Activated CD4-positive, alpha-beta T cell treated with anti-CD3 and anti-CD28 coated beads for 36 hours (primary cell): ENCODE results near the gene PDE8A. TPM values are rescaled to one million over a fixed set of nuclear protein-coding genes. Genes with fewer than 3 reads are reported as not detected.
A peak's percentile ranks its signal among the peaks of the same experiment; 100 is the strongest.
"Not testable (repeated sequence)": the region's sequence is repeated elsewhere in the genome, so short reads cannot be mapped to it uniquely, and the experiment has no call there.

Experiments used
- ATAC-seq: fragments of 200-7000 bp; cut with Tn5 transposase; one replicate; pipeline ENCODE4 v1.10.0; 2021; ENCODE audit warnings: mild to moderate bottlenecking, moderate library complexity
- CTCF ChIA-PET: fragments of 350-600 bp; sonication (Branson Sonifier 250); formaldehyde crosslinking; loops from one replicate; lab custom pipeline; 2021; ENCODE audit warnings: antibody characterized with exemption; lab: Charles Lee
- POLR2A ChIA-PET: fragments of 350-600 bp; sonication (Branson Sonifier 250); formaldehyde crosslinking; loops from one replicate; lab custom pipeline; 2021; ENCODE audit warnings: antibody characterized with exemption, inconsistent platforms; lab: Charles Lee
- DNase-seq: peaks from one replicate; pipeline ENCODE4 v3.0.0-alpha.2; 2020
- H3K27ac Mint-ChIP-seq: one replicate; pipeline ENCODE4 v1.8.0; 2021; ENCODE audit warnings: mixed read lengths
- H3K27me3 Mint-ChIP-seq: one replicate; pipeline ENCODE4 v1.8.0; 2021; ENCODE audit warnings: mixed read lengths
- H3K36me3 Mint-ChIP-seq: one replicate; pipeline ENCODE4 v1.8.0; 2021; ENCODE audit warnings: low read depth, mixed read lengths
- H3K4me1 Mint-ChIP-seq: one replicate; pipeline ENCODE4 v1.8.0; 2021; ENCODE audit warnings: mixed read lengths
- H3K4me3 Mint-ChIP-seq: one replicate; pipeline ENCODE4 v1.8.0; 2021; ENCODE audit warnings: mild to moderate bottlenecking, moderate library complexity, mixed read lengths
- H3K9me3 Mint-ChIP-seq: one replicate; pipeline ENCODE4 v1.8.0; 2021; ENCODE audit warnings: low read depth, mixed read lengths
- intact Hi-C, 2 experiments: fragments of 100-400 bp; cut with DNase I in 1 of 2; cut with micrococcal nuclease in 1 of 2; formaldehyde crosslinking; loops; one replicate each; pipeline versions ENCODE4 v1.14.2 to v1.15.1; 2022 to 2024; cut with DNase I, micrococcal nuclease
- total RNA-seq, 2 experiments: library from RNA; stranded (reverse); gene quantifications; one replicate each; pipeline ENCODE4 v1.2.3, GENCODE V29; 2021

PDE8A gene
- total RNA-seq, 2 experiments from 2014 or later = 21.3 to 28.7 TPM

DNA sequence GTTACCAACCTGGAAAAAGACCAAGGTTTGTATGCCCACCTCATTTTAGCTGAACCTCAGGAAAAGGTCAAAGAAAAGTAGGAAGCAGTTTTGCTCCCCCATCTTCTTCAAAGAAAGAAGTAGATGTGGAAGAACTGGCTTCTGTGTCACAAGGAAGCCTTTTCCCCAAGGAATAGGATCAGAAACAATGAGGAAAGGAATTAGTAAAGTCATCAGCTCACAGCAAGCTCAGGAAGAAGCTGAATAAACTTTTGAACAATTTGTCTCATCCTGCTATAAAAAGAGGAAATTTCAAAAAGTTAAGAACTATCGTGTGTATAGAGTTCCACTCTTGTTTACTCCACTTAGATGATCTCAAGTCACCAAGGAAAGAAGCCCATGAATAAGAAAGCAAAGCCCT is 174.2 kb downstream of the PDE8A start:
- Mint-ChIP-seq H3K4me3 (no peak overlapping the region), H3K27ac (no peak overlapping the region), H3K27me3 (no peaks in the 10 kb centered on the region), H3K36me3 (peaks cover 1% of the 10 kb centered on the region), H3K9me3 (peaks cover 4% of the 10 kb centered on the region), H3K4me1 (peaks cover 9% of the 10 kb centered on the region)
- CTCF ChIA-PET = no interaction called here
- POLR2A ChIA-PET = no interaction called here
- no peak for ATAC-seq
- intact Hi-C loops = no loop called here
- no peak for DNase-seq

DNA sequence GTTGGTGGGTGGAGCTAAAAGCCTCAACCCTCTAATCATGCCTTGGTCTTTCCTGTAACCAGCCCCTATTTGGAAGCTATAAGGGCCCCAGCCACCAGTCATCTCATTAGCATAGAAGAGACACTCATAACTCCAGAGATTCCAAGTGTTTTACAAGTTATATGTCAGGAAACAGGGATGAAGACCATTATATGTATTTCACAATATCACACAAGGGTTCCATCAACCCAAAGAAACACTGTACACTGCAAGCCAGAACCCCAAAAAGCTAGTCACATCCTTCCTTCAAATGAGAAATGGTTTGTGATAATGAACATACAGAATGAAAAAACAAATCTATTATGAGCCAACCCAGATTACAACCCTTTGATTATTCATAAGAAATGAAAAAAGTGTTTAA is 175.7 kb downstream of the PDE8A start:
- ChIA-PET CTCF (interaction anchor here (0.6 kb wide), 1 partner anchor 181 kb away, joined by 3 read pairs; no protein-coding TSS in a partner anchor), POLR2A (no interaction called here)
- DNase-seq (no peak), ATAC-seq (no peak)
- H3K9me3 Mint-ChIP-seq = peaks cover 5% of the 10 kb centered on the region
- intact Hi-C loops = no loop called here
- H3K36me3 Mint-ChIP-seq = peaks cover 1% of the 10 kb centered on the region
- H3K4me1 Mint-ChIP-seq = peaks cover 7% of the 10 kb centered on the region
- no peak overlapping the region for H3K4me3 Mint-ChIP-seq
- no peak overlapping the region for H3K27ac Mint-ChIP-seq
- H3K27me3 Mint-ChIP-seq = no peaks in the 10 kb centered on the region

DNA sequence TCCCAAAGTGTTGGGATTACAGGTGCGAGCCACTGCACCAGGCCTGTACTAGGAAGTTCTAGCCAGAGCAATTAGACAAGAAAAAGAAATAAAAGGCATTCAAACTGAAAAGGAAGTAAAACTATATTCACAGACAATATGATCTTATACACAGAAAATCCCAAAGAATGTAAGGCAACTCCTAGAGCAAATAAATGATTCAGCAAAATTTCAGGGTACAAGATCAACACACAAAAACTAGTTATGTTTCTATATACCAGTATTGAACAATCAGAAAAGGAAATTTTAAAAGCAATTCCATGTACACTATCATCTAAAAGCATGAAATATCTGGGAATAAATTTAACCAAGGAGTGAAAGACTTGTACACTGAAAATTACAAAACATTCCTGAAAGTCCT is 180.6 kb downstream of the PDE8A start:
- intact Hi-C loops = no loop called here
- no peak overlapping the region for H3K27ac Mint-ChIP-seq
- ATAC-seq (no peak), DNase-seq (no peak)
- POLR2A ChIA-PET = no interaction called here
- H3K4me3 Mint-ChIP-seq = no peak overlapping the region
- H3K9me3 Mint-ChIP-seq = peaks cover 2% of the 10 kb centered on the region
- CTCF ChIA-PET = no interaction called here
- no peaks in the 10 kb centered on the region for H3K27me3 Mint-ChIP-seq
- no peaks in the 10 kb centered on the region for H3K4me1 Mint-ChIP-seq
- H3K36me3 Mint-ChIP-seq = no peaks in the 10 kb centered on the region

DNA sequence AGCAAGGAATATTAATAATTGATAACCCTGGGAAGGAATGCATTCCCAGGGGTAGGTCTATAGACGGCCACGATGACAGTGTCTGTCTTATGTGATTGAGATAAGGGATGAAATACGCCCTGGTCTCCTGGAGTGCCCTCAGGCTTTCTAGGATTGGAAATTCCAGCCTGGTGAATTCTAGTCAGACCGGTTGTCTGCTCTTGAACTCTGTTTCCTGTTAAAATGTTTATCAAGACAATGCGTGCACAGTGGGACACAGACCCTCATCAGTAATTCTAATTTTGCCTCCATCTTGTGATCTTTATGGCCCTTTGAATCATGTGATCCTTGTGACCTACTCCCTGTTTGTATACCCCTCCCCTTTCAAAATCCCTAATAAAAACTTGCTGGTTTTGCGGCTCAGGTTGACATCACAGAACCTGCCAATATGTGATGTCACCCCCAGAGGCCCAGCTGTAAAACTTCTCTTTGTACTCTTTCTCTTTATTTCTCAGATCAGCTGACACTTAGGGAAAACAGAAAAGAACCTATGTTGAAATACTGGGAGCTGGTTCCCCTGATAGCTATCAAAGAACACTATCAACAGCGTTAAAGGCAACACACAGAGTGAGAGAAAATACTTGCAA is 183.3 kb downstream of the PDE8A start:
- no peak overlapping the region for H3K4me3 Mint-ChIP-seq
- ChIA-PET POLR2A (no interaction called here), CTCF (no interaction called here)
- DNase-seq = no peak
- peaks cover 6% of the 10 kb centered on the region for H3K27me3 Mint-ChIP-seq
- H3K4me1 Mint-ChIP-seq = peaks cover 6% of the 10 kb centered on the region
- ATAC-seq = no peak
- peaks cover 2% of the 10 kb centered on the region for H3K9me3 Mint-ChIP-seq
- no peaks in the 10 kb centered on the region for H3K36me3 Mint-ChIP-seq
- intact Hi-C loops = loop anchor here in 1 of 2 experiments (5.0 kb wide), 1 partner anchor 208 kb away; no protein-coding TSS in a partner anchor
- no peak overlapping the region for H3K27ac Mint-ChIP-seq

DNA sequence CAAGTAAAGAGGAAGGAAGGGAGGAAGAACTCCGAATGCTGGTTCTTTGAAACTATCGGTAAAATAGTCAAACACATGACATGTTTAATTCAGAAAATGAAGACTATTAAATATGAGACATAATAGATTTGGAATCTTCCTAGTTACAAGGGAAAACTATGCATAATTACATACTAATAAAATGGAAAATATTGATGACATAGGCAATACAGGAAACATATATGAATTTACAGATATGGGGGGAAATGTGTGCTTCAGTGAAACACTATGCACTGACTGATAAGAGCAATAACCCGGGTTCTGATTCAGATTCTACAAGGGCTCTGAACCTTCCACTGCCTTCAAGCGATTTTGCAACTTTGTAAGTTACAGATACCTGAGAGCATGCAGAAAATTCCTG is 185.9 kb downstream of the PDE8A start:
- Mint-ChIP-seq H3K36me3 (no peaks in the 10 kb centered on the region), H3K4me3 (no peak overlapping the region), H3K4me1 (peaks cover 6% of the 10 kb centered on the region), H3K27me3 (peaks cover 19% of the 10 kb centered on the region), H3K9me3 (peaks cover under 1% of the 10 kb centered on the region), H3K27ac (no peak overlapping the region)
- DNase-seq = no peak
- ATAC-seq = no peak
- ChIA-PET CTCF (interaction anchor here (1.2 kb wide), 1 partner anchor 171 kb away, joined by 3 read pairs; no protein-coding TSS in a partner anchor), POLR2A (no interaction called here)
- intact Hi-C loops = loop anchor here in 1 of 2 experiments (5.0 kb wide), 1 partner anchor 210 kb away; no protein-coding TSS in a partner anchor

DNA sequence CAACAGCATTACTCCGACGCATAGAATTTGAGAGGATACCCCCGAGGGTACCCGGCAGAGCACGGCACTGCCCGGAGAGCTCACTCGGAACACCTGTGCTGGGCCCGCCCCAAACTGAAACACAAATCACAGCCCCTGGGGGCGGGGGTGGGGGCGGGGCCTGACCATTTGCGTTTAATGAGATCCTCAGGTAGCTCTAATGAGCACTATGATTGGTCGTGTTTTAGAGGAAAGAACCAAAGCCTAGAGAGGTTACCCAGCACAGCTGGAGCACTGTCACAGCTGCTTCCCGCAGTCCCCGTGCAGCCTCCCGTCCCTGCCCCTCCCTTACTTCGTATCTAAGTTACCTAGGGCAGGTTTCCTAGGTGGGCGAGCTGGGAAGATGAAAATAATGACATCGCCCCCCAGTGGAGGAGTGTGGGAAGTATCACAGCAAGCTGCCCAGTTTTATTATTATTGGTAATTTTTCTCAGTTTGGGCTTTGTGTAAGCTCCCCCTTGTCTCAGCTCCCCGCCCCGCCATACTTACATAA is 187.1 kb downstream of the PDE8A start:
- Mint-ChIP-seq H3K27ac (no peak overlapping the region), H3K36me3 (no peaks in the 10 kb centered on the region), H3K27me3 (peaks cover 21% of the 10 kb centered on the region), H3K9me3 (peaks cover 4% of the 10 kb centered on the region), H3K4me3 (no peak overlapping the region), H3K4me1 (peaks cover 6% of the 10 kb centered on the region)
- DNase-seq (peak; percentile 71), ATAC-seq (peak; percentile 58)
- ChIA-PET CTCF (interaction anchor here (0.5 to 1.9 kb wide), 19 partner anchors 8 to 242 kb away, joined by 3 to 8 read pairs (median 4); no protein-coding TSS in a partner anchor), POLR2A (interaction anchor here (0.6 to 1.0 kb wide), 2 partner anchors 10 to 628 kb away, joined by 3 read pairs; no protein-coding TSS in a partner anchor)
- intact Hi-C loops = loop anchor here in 1 of 2 experiments (5.0 kb wide), 1 partner anchor 211 kb away; no protein-coding TSS in a partner anchor

DNA sequence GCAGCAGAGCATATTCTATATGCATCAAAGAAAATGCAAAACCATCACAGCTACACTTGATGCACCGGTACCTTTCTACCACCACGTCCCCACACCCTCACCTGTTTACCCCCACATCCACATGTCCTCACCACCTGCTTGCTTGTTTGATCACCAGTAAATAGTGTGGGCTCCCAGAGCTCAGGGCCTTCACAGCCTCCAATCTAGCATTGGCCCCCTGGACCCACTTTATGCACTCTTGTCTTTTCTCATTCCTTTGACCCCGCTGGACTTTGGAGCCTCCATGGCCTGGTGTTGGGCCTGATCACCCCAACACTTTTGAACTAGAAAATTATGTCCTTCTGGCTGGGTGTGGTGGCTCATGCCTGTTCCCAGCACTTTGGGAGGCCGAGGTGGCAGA is 190.1 kb downstream of the PDE8A start:
- H3K4me3 Mint-ChIP-seq = no peak overlapping the region
- peaks cover 6% of the 10 kb centered on the region for H3K4me1 Mint-ChIP-seq
- peaks cover 25% of the 10 kb centered on the region for H3K27me3 Mint-ChIP-seq
- CTCF ChIA-PET = no interaction called here
- H3K27ac Mint-ChIP-seq = no peak overlapping the region
- H3K36me3 Mint-ChIP-seq = no peaks in the 10 kb centered on the region
- intact Hi-C loops = no loop called here
- ATAC-seq (no peak), DNase-seq (no peak)
- peaks cover 4% of the 10 kb centered on the region for H3K9me3 Mint-ChIP-seq
- POLR2A ChIA-PET = no interaction called here

DNA sequence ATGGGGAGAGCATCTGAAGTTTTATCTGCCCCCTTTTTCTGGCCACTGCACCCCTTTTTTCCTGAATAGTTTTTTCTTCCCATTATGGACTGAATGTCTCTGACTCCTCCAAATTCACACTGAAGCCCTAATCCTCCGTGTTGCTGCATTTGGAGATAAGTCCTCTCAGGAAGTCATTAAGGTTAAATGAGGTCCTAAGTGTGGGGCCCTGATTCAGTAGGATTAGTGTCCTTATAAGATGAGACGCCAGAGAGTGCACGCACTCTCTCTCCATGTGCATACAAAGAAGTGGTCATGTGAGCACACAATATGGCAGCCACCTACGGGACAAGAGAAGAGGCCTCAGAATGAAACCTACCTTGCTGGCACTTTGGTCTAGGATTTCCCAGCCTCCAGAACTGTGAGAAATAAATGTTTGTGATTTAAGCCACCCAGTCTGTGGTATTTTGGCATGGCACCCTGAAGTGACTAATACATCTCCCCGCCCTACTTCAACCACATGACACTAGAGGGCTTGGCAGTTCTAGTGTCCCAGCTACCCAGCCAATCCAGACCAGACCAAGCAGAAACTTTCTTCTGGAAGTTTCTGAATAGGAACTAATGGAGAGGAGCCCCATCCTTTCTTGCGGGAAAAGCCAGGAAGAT is 191.3 kb downstream of the PDE8A start:
- intact Hi-C loops = no loop called here
- Mint-ChIP-seq H3K9me3 (peaks cover 4% of the 10 kb centered on the region), H3K4me1 (peaks cover 6% of the 10 kb centered on the region), H3K27ac (no peak overlapping the region), H3K4me3 (no peak overlapping the region), H3K36me3 (no peaks in the 10 kb centered on the region), H3K27me3 (peaks cover 22% of the 10 kb centered on the region)
- DNase-seq (no peak), ATAC-seq (no peak)
- CTCF ChIA-PET = interaction anchor here (0.5 to 0.6 kb wide), 2 partner anchors 97 to 136 kb away, joined by 3 to 4 read pairs; no protein-coding TSS in a partner anchor
- POLR2A ChIA-PET = no interaction called here

DNA sequence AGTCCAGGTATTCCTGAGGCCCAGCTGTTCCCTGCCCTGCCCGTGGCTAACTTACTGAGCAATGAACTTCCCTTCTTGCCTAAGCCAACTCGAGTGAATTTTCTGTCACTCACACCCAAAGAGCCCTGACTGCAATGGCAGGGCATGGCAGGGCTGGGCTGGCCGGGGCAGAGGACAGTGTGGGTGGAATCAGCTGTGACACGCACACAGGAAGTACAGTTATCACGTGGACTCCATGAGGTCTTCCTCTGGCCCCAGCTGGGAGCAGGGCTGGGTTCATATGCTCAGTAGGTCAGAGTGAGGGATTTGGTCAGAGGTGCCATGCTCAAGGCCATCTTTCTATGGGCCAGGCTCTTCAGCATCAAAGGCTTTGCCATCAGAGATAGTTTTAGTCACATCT is 192.0 kb downstream of the PDE8A start:
- H3K4me1 Mint-ChIP-seq, H3K27ac Mint-ChIP-seq, DNase-seq, H3K4me3 Mint-ChIP-seq, POLR2A ChIA-PET, H3K9me3 Mint-ChIP-seq, ATAC-seq, CTCF ChIA-PET, intact Hi-C loops, H3K36me3 Mint-ChIP-seq: not testable (repeated sequence)
- H3K27me3 Mint-ChIP-seq = peaks cover 21% of the 10 kb centered on the region

DNA sequence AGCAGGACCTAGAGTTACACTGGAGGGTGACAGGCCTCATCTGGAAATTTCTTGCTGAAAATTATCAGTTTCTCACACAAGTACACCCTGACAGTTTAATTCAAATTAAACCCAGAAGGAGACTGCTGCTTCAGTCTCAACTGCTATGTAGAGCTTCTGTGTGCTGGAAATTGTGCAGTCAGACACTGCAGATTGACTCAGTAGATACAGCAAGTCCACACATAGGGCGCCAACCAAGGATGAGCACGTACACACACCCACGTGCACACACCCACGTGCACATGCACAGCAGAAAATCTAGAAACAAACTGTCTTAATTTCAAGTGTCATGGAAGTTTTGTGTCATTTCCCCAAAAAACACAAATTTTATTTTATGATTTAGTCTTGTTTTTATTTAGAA is 192.9 kb downstream of the PDE8A start:
- Mint-ChIP-seq H3K4me1 (no peaks in the 10 kb centered on the region), H3K36me3 (no peaks in the 10 kb centered on the region), H3K9me3 (peaks cover 4% of the 10 kb centered on the region), H3K4me3 (no peak overlapping the region), H3K27ac (no peak overlapping the region), H3K27me3 (peaks cover 19% of the 10 kb centered on the region)
- intact Hi-C loops = no loop called here
- ChIA-PET POLR2A (no interaction called here), CTCF (interaction anchor here (0.5 kb wide), 1 partner anchor 141 kb away, joined by 3 read pairs; no protein-coding TSS in a partner anchor)
- peak; percentile 28 for DNase-seq
- ATAC-seq = no peak

DNA sequence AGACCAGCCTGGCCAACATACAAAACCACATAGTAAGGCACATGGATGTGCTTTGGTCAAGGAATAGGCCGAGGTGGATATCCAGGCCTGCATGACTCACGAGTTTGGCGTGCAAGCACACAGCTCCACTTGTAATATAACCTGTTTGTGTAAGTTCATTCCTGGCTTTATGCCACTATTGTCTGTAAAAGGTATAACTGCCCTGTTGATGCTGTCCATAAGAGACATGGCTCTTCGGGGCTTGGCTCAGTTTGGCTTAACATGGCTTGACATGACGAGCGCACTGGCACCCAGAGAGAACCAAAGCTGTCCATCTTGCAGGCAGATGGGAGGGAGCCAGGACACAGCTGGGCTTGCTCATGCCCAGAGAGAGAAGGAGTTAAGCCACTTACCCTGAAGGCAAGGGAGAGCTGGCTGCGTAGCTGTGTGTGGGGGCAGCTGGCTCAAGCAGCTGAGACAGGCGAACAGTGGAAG is 195.4 kb downstream of the PDE8A start:
- H3K9me3 Mint-ChIP-seq, H3K36me3 Mint-ChIP-seq, intact Hi-C loops, H3K27ac Mint-ChIP-seq, H3K27me3 Mint-ChIP-seq, POLR2A ChIA-PET, H3K4me1 Mint-ChIP-seq, H3K4me3 Mint-ChIP-seq, DNase-seq, CTCF ChIA-PET, ATAC-seq: not testable (repeated sequence)
